B cell (primary cell): Measurements from ENCODE around the gene FGF6. TPM values are rescaled to one million over a fixed set of nuclear protein-coding genes. Genes with fewer than 3 reads are reported as not detected.

Source experiments
- ATAC-seq: fragments of 200-7000 bp; cut with Tn5 transposase; one replicate; pipeline ENCODE4 v1.10.0; 2021; ENCODE audit warnings: low read depth, mild to moderate bottlenecking, moderate number of reproducible peaks, moderate library complexity
- CTCF ChIA-PET: fragments of 350-600 bp; sonication (Branson Sonifier 250); formaldehyde crosslinking; loops from one replicate; lab custom pipeline; 2021; ENCODE audit warnings: antibody characterized with exemption, inconsistent platforms; lab: Charles Lee
- POLR2A ChIA-PET: fragments of 350-600 bp; sonication (Branson Sonifier 250); formaldehyde crosslinking; loops from one replicate; lab custom pipeline; 2021; ENCODE audit warnings: antibody characterized with exemption; lab: Charles Lee
- DNase-seq: peaks from one replicate; pipeline ENCODE4 v3.0.0; 2013
- H2AFZ ChIP-seq: 2 replicates; pipeline ENCODE4 v1.6.1; 2012; ENCODE audit warnings: mild to moderate bottlenecking, low read depth, low read length; ENCODE audit not compliant: insufficient read depth, poor library complexity, severe bottlenecking
- H3K27ac ChIP-seq, 2 donors: 1 replicate in 1 of 2; 2 replicates in 1 of 2; pipeline ENCODE4 v1.5.1; 2012 to 2013; ENCODE audit warnings: low read length in 2 of 2, mild to moderate bottlenecking in 2 of 2, moderate library complexity in 1 of 2
- H3K27me3 ChIP-seq, 4 experiments: fragments of 200-600 bp in 1 of 4; sonication (generic) in 1 of 4; replicated peaks in 1 of 4; 1 replicate in 2 of 4; 2 replicates in 2 of 4; pipeline versions ENCODE4 v1.6.1 to v1.7.0; 2013 to 2016; ENCODE audit warnings: low read length in 3 of 4, mild to moderate bottlenecking in 2 of 4, mixed read lengths in 1 of 4, moderate library complexity in 1 of 4; ENCODE audit not compliant: insufficient read depth in 4 of 4, control insufficient read depth in 3 of 4; ENCODE audit errors: control extremely low read depth in 1 of 4
- H3K36me3 ChIP-seq, 2 experiments: replicated peaks in 1 of 2; 1 replicate in 1 of 2; 2 replicates in 1 of 2; pipeline versions ENCODE4 v1.6.1 to v1.7.1; 2013; ENCODE audit warnings: low read length in 1 of 2; ENCODE audit not compliant: insufficient read depth in 2 of 2, control insufficient read depth in 1 of 2; ENCODE audit errors: control extremely low read depth in 1 of 2, extremely low read depth in 1 of 2
- H3K4me1 ChIP-seq, 2 donors: fragments of 200-600 bp in 1 of 2; sonication (generic) in 1 of 2; 1 replicate in 1 of 2; 2 replicates in 1 of 2; pipeline versions ENCODE4 v1.5.1 to v1.6.1; 2013 to 2017; ENCODE audit warnings: low read length in 2 of 2; ENCODE audit not compliant: control insufficient read depth in 2 of 2, insufficient read depth in 2 of 2
- H3K4me2 ChIP-seq: replicated peaks from 2 replicates; pipeline ENCODE3; 2012; ENCODE audit warnings: mild to moderate bottlenecking, low read depth, low read length; ENCODE audit not compliant: poor library complexity, severe bottlenecking
- H3K4me3 ChIP-seq, 5 experiments: fragments of 200-600 bp in 1 of 5; sonication (generic) in 1 of 5; 1 replicate in 3 of 5; 2 replicates in 2 of 5; pipeline versions ENCODE4 v1.5.1 to v1.7.0; 2011 to 2016; ENCODE audit warnings: low read length in 4 of 5, mild to moderate bottlenecking in 4 of 5, low read depth in 2 of 5, control low read depth in 1 of 5, moderate library complexity in 1 of 5; ENCODE audit not compliant: insufficient read depth in 1 of 5; ENCODE audit errors: control extremely low read depth in 1 of 5, extremely low read depth in 1 of 5
- H3K79me2 ChIP-seq: fragments of 200-600 bp; sonication (generic); one replicate; pipeline ENCODE4 v1.6.0; 2016; ENCODE audit warnings: low read length; ENCODE audit not compliant: control insufficient read depth, insufficient read depth
- H3K9ac ChIP-seq: fragments of 200-600 bp; sonication (generic); 2 replicates; pipeline ENCODE4 v1.6.1; 2017; ENCODE audit warnings: mild to moderate bottlenecking, low read length, moderate library complexity
- H3K9me3 ChIP-seq, 3 donors: one replicate each; pipeline versions ENCODE4 v1.6.1 to v1.7.1; 2013; ENCODE audit warnings: low read length in 2 of 3; ENCODE audit not compliant: control insufficient read depth in 2 of 3, insufficient read depth in 1 of 3; ENCODE audit errors: control extremely low read depth in 1 of 3
- H4K20me1 ChIP-seq: 2 replicates; pipeline ENCODE4 v1.6.0; 2012; ENCODE audit warnings: mild to moderate bottlenecking, low read length; ENCODE audit not compliant: insufficient read depth, control insufficient read depth, poor library complexity, severe bottlenecking
- H3K27ac Mint-ChIP-seq: one replicate; pipeline ENCODE4 v1.8.0; 2021; ENCODE audit warnings: mixed read lengths
- H3K27me3 Mint-ChIP-seq: one replicate; pipeline ENCODE4 v1.8.0; 2021; ENCODE audit warnings: mixed read lengths
- H3K4me1 Mint-ChIP-seq: one replicate; pipeline ENCODE4 v1.8.0; 2021; ENCODE audit warnings: mixed read lengths
- H3K4me3 Mint-ChIP-seq: one replicate; pipeline ENCODE4 v1.8.0; 2021; ENCODE audit warnings: mixed read lengths
- H3K9me3 Mint-ChIP-seq: one replicate; pipeline ENCODE4 v1.8.0; 2022; ENCODE audit warnings: mixed read lengths; ENCODE audit not compliant: insufficient read depth
- EZH2 ChIP-seq: IDR thresholded peaks from 2 replicates; pipeline ENCODE4 v1.6.1; 2012; ENCODE audit warnings: borderline replicate concordance, low read depth, mild to moderate bottlenecking, moderate library complexity, low read length; ENCODE audit not compliant: insufficient read depth, poor library complexity, severe bottlenecking
- WGBS: methylation state at CpG from one replicate; pipeline ENCODE4 v1.1.5; 2013; ENCODE audit warnings: missing lambda C conversion rate; ENCODE audit not compliant: insufficient coverage; 5-methylcytosine and 5-hydroxymethylcytosine counted together
- intact Hi-C: fragments of 100-400 bp; cut with micrococcal nuclease; formaldehyde crosslinking; loops from one replicate; pipeline ENCODE4 v1.10.0; 2022
- polyA plus RNA-seq: library from polyadenylated mRNA; depleted of rRNA; stranded (reverse); fragments of >200 nt; gene quantifications from 2 replicates; pipeline ENCODE4 v1.2.3, GENCODE V29; 2012
- total RNA-seq, 2 donors: library from RNA; stranded (reverse); fragments of 120-200 nt in 1 of 2; gene quantifications; 1 replicate in 1 of 2; 2 replicates in 1 of 2; pipeline versions ENCODE4 v1.2.3 to v1.2.4, GENCODE V29; 2013 to 2022
- TF ChIP-seq, protein P1 (sequence below): fragments of 200-600 bp; IDR thresholded peaks from one replicate; pipeline ENCODE4 v1.8.0; 2022; ENCODE audit warnings: antibody characterized with exemption, mild to moderate bottlenecking

The FGF6 gene
- total and polyA plus RNA-seq, 2 donors (not counting 1 experiment from before 2014, with no cell fraction given), result not detected

DNA sequence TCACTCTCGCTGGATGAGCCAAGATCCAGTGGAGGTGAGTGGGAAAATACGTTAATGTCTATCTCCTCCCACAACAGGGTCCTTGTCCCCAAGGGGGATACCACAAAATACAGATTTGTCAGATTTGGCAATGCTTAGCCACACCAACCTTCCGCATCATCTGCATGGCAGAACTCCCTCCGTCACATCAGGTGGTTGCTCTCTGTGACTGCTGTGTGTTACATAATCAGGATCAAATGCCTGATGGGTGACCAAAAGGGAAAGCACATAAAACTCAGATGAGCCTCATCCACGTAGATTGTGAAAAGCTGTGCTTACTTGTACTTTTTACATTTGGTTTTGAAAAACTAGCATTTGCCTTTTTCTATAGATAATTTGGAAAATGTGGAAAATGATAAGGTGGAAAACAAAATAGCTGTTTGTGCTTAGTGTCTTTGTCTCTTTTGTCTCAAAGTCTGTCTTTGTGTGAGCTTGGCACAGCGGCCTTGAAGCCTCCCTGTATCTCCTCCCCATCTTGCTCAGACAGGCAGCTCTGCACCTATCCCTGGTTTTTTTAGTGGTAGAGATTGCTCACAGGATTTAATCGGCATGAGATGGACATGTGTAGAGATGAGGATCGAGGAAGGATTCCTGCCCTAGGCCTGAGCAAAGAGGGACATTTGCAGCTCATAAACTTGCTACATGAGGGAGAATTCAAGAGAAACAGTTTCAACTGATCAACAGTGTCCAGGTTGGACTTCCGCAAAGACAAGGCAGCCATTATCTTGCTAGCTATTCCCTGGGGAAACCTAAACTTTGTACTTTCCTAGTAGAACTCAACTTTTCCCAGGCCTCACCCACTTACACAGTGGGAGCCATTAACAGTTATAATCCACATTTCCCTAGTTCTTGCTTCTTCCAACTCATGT is 3.6 kb upstream of the FGF6 start:
- Histone ChIP-seq H3K79me2 (no peaks in the 10 kb centered on the region), H3K4me3 (no peak overlapping the region), H3K4me1 (no peaks in the 10 kb centered on the region), H3K9me3 (peaks cover 0 to 5% (median 0%) of the 10 kb centered on the region in 3 donors), H3K36me3 (no peaks in the 10 kb centered on the region), H3K4me2 (no peak overlapping the region), H2AFZ (no peak overlapping the region), H4K20me1 (no peaks in the 10 kb centered on the region), H3K27ac (no peak overlapping the region), H3K27me3 (peaks cover 0 to 22% (median 7%) of the 10 kb centered on the region in 4 experiments), H3K9ac (no peak overlapping the region)
- no peak for TF ChIP-seq EZH2
- TF ChIP-seq, protein P1, sequence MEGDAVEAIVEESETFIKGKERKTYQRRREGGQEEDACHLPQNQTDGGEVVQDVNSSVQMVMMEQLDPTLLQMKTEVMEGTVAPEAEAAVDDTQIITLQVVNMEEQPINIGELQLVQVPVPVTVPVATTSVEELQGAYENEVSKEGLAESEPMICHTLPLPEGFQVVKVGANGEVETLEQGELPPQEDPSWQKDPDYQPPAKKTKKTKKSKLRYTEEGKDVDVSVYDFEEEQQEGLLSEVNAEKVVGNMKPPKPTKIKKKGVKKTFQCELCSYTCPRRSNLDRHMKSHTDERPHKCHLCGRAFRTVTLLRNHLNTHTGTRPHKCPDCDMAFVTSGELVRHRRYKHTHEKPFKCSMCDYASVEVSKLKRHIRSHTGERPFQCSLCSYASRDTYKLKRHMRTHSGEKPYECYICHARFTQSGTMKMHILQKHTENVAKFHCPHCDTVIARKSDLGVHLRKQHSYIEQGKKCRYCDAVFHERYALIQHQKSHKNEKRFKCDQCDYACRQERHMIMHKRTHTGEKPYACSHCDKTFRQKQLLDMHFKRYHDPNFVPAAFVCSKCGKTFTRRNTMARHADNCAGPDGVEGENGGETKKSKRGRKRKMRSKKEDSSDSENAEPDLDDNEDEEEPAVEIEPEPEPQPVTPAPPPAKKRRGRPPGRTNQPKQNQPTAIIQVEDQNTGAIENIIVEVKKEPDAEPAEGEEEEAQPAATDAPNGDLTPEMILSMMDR, result no peak
- no peak for DNase-seq
- intact Hi-C loops, result no loop called here
- no peak overlapping the region for H3K4me3 Mint-ChIP-seq
- H3K27me3 Mint-ChIP-seq, result peaks cover 53% of the 10 kb centered on the region
- H3K27ac Mint-ChIP-seq, result no peak overlapping the region
- ChIA-PET CTCF (no interaction called here), POLR2A (no interaction called here)
- peaks cover 2% of the 10 kb centered on the region for H3K9me3 Mint-ChIP-seq
- no peaks in the 10 kb centered on the region for H3K4me1 Mint-ChIP-seq
- 100% methylated on average over 7 of the region's 9 CpGs for WGBS
- no peak for ATAC-seq

DNA sequence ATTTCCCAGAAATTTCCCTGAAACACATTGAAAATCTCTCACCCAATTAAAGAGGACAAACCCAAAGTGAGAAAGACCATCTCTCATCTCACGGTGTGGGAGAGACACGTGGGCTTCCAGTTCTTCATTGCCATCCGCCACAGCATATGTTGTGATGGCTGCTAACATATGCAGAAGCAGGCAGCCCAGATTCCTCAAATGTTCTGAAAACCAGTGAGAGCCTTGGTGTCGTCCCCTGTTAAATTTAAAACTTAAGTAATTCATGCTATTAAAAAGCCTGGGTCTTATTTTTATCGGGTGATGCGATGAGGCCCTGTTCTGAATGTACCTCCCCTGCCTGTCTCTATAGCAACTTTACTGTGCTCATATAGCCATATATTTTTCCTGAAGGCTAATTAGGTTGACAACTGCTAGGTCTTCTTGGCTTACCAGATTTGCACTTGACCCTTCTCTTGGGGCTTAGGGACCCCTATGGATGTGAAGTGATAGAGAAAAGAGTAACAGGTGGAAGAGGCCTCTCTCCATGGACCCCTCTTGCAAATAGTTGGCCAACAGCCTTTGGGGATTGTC is 2.8 kb upstream of the FGF6 start:
- Histone ChIP-seq H3K4me1 (no peaks in the 10 kb centered on the region), H2AFZ (no peak overlapping the region), H3K4me2 (no peak overlapping the region), H3K9me3 (peaks cover 0 to 5% (median 0%) of the 10 kb centered on the region in 3 donors), H3K36me3 (no peaks in the 10 kb centered on the region), H4K20me1 (no peaks in the 10 kb centered on the region), H3K27me3 (peaks cover 0 to 22% (median 6%) of the 10 kb centered on the region in 4 experiments), H3K9ac (no peak overlapping the region), H3K27ac (no peak overlapping the region), H3K79me2 (no peaks in the 10 kb centered on the region), H3K4me3 (no peak overlapping the region)
- TF ChIP-seq, protein P1, result no peak
- ChIA-PET POLR2A (interaction anchor here (0.6 kb wide), 1 partner anchor 23 kb away, joined by 5 read pairs; no protein-coding TSS in a partner anchor), CTCF (no interaction called here)
- Mint-ChIP-seq H3K9me3 (peaks cover 2% of the 10 kb centered on the region), H3K4me3 (no peak overlapping the region), H3K4me1 (no peaks in the 10 kb centered on the region), H3K27ac (no peak overlapping the region), H3K27me3 (peaks cover 46% of the 10 kb centered on the region)
- DNase-seq (no peak), ATAC-seq (no peak)
- intact Hi-C loops, result no loop called here
- 70% methylated on average over 2 of the region's 6 CpGs for WGBS
